Erythroblast (primary cell): ENCODE results near the gene GDF7.

Experiments used
- DNase-seq, 2 experiments: peaks; one replicate each; lab custom pipeline; 2025; lab: John Stamatoyannopoulos, UW
- GATA1 ChIP-seq: IDR thresholded peaks from 2 replicates; pipeline ENCODE4 v1.6.1; 2011; ENCODE audit warnings: low read depth, mild to moderate bottlenecking, control low read depth, low read length, moderate library complexity
- POLR2A ChIP-seq: IDR thresholded peaks from 2 replicates; pipeline ENCODE4 v1.6.1; 2011; ENCODE audit warnings: mild to moderate bottlenecking, low read length

Gene GDF7

DNA sequence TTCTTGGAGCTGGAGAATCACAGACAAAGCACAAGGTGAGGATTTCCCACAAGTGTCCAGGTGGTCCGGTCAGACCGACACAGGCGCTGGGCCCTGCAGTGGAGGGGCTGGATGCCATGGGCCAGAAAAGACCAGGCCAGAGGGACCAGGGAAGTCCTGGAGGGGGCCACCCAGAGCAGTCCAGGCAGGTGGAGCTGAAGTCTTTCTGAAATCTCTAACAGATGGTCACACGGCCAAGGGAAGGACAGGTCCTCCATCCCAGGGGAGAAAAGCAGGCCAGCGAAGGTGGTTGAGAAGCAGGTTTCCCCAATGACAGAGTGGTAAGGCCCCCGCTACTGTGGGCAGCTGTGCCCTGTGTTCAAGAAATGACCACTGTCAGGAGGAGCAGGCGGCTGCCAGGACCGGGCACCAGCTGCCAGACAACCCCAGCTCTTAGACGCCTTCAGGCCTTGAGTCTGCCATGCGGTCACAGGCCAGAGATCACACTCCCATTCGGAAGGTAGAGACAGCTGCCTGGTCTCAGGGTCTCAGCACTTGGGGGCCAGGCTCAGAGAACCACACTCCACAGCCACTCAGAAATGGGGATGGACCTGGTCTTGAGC, 42.0 kb upstream of the GDF7 start:
- TF ChIP-seq GATA1, result no peak
- no peak for TF ChIP-seq POLR2A

DNA sequence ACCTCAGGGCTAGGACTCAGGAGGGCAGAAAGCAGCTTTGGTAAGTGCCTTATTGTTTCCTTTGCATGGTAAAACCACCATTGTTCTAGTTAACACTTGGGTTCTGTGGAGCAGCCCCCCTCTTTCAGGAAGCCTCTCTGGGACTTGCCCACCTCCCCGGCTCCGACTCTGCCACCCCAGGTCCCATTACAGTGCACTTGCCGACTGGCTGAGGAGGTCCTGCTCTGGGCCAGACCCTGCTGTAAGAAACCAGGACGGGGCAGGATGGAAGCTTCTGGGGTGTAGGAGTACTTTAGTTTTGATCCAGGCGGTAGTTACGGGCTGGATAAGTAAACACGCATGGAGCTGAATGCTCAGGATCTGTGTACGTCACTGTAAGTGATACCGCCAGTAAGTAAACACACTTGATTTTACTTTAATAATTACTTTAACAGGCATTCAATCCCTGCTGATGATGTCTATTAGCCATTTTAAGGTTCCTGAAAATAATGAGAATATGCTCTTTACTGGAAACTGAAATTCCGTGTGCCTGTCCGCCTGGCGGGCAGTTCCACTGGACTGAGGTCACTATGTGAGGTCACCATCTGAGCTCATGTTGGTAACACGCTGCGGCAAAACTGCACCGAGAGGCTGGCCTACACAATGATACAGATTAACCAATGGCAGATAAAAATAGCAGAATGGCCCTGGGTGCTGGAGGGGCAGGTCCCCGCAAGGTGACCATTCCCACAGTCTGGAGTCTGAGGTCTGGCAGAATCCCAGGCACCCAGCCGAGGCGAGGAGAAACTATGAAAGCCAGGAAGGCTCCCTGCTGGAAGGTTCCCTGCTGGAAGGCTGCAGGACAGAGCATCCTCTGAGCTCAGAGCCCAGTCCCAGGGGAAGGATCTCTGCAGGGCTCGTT, 41.2 kb upstream of the GDF7 start:
- DNase-seq, result no peak
- TF ChIP-seq POLR2A (no peak), GATA1 (no peak)

More for the DNA sequence above, 42.0 kb upstream of the GDF7 start:
- no peak for DNase-seq

DNA sequence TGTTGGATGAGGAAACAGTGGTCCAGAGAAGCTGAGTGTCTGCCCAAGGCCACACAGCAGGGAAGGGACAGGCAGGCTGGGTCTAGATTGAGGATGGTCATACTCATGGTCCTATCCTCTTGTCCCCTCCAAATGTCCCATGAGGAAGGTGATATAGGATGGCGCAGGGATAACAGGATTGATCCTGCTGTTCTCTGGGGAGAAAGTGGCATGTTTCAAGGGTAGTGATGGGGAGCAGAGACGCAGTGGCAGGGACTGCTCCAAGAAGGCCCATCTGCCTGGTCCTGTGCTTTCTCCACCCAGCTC, 40.6 kb upstream of the GDF7 start:
- DNase-seq, result no peak
- TF ChIP-seq GATA1, result no peak
- no peak for TF ChIP-seq POLR2A

DNA sequence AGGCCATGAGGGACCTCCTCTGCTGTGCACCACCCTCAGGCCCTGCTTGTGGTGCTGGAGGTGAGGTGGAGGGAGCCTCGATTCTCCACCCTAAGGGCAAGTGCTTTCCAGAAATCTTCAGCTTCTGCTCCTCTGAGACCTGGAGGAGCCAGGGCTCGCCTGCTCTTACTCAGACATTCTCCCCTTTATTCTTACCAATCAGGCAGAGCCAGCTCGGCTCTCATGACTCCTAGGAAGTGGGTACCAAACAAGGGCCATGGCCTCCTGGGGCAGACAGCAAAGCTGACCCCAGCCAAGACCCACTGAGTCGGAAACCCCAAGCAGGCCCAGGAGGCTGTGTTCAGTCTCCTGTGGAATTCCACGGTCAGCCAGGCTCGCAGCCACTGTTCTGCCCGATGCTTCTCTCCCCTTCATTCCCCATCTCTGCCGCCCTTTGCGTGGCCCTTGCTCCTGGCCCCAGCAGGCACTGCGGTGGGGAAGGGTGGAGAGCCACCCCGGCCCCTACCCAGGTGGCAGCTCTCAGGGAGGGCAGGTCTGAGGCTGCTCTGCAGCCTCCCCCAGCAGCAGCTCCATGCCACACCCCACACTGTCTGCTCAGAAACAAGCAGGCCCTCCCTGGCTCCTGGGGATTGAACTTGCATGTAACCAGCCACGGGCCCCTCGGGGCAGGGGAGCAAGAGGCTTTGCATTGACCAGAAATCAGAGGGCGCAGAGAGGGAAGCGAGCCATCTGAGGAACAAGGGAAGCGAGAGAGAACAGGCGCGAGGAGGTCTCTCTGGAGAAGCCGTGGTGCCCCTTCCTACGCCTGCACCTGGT, 40.0 kb upstream of the GDF7 start:
- DNase-seq, result no peak
- TF ChIP-seq GATA1 (no peak), POLR2A (no peak)

- no peak for DNase-seq
- TF ChIP-seq GATA1 (no peak), POLR2A (no peak)
Measured at GRCh38 chr2:20627712-20628380, 39.1 kb upstream of the GDF7 start.

- no peak for DNase-seq
- TF ChIP-seq GATA1 (no peak), POLR2A (no peak)
Measured at GRCh38 chr2:20629181-20629580, 37.8 kb upstream of the GDF7 start.

GRCh38 chr2:20629581-20630171, 37.3 kb upstream of the GDF7 start:
- no peak for TF ChIP-seq GATA1
- no peak for TF ChIP-seq POLR2A
- DNase-seq, result no peak

DNA sequence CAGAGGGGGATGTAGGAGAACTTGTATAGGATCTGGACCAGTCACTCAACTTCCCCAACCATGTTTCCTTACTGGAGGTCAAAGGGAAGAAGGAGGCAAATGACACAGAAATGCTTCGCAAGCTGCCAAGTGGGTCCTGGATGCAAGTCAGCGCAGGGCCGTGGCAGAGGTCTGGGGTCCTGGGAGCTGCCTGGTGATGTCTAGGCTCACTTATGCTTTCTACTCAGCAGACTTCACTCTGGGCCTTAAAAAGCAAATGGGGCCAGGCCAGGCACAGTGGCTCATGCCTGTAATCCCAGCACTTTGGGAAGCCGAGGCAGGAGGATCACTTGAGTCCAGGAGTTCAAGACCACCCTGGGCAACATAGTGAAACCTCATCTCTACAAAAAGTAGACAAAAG, 36.0 kb upstream of the GDF7 start:
- TF ChIP-seq POLR2A (no peak), GATA1 (no peak)
- no peak for DNase-seq

DNA sequence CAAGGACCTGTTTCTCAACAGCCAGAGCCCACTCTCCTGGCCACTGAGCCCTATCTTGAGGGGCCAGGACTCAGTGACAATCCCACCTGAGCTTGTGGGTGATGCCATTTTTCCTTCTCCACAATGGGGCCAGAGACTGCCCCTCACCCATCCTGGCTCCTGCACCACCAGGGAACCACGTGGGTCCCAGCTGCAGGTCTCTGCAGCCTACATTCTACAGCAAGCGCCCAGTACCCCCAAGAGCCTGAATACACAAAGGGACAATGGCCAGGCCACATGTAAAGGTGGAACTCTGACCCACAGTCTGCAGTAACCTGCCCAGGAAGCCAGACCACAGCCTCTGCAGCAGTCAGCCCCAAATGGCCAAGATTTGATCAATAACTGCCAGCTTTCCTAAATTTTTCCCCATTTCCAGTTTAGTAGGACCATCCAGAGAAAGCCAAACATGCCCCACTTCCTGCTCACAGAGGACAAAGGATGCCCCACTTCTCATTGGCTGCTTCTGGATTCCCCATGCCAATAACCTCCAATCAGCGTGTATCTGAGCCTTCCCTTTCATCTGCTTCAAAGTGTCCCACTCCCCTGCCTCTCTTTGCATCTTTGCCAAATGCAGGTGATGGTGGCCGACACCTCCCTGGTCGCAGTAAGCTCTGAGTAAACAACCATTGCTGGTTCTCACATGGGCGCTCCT, 35.2 kb upstream of the GDF7 start:
- no peak for TF ChIP-seq GATA1
- TF ChIP-seq POLR2A, result no peak
- no peak for DNase-seq

GRCh38 chr2:20632446-20632990, 34.4 kb upstream of the GDF7 start:
- TF ChIP-seq POLR2A (no peak), GATA1 (no peak)
- no peak for DNase-seq

DNA sequence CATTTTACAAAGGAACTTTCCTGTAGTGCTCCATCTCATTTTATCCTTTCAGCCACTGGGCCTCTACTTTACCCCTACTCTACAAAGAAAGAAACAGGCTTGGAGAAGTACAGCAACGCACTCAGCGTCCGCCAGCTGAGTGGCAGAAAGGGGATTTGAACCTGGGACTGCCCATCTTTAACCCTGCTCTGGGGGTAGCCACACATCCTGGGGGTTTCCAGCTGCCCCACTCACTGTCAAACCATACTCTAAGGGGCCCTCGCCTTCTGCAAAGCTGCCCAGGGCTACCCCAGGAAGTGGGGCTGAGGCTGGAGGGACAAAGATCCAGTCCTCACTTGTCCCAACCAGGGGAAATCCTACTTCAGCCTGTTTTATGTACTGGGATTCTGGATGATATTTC, 33.9 kb upstream of the GDF7 start:
- DNase-seq, result no peak
- no peak for TF ChIP-seq POLR2A

- DNase-seq, result no peak
- TF ChIP-seq GATA1 (no peak), POLR2A (no peak)
Measured at GRCh38 chr2:20633794-20634506, 33.0 kb upstream of the GDF7 start.
